Measurements from ENCODE around the gene WIPF2.

- no peak for TF ChIP-seq CTCF (IDR thresholded peaks at IDR 0.05)
- TF ChIP-seq POLR2A (IDR thresholded peaks at IDR 0.05) = no peak
Measured at GRCh38 chr17:40203131-40203530, 16.0 kb upstream of the WIPF2 start.

Data from adrenal gland (tissue), 5 donors.